HG03159 (cell line): ENCODE data around the gene SIL1.
"Not testable (repeated sequence)": the region's sequence is repeated elsewhere in the genome, so short reads cannot be mapped to it uniquely, and the experiment has no call there.

Source experiments
- ATAC-seq: cut with Tn5 transposase; IDR thresholded peaks from one replicate; pipeline ENCODE4 v1.9.1; 2021; ENCODE audit warnings: mild to moderate bottlenecking, moderate library complexity; ENCODE audit not compliant: unreplicated experiment

Gene SIL1

GRCh38 chr5:139177809-139178588 is 20.2 kb downstream of the SIL1 start:
- ATAC-seq: no peak

- not testable (repeated sequence) for ATAC-seq
Observed at GRCh38 chr5:139177281-139177680, 20.9 kb downstream of the SIL1 start.

GRCh38 chr5:139174382-139174781 is 23.8 kb downstream of the SIL1 start:
- ATAC-seq: not testable (repeated sequence)

GRCh38 chr5:139171779-139172404 is 26.3 kb downstream of the SIL1 start:
- no peak for ATAC-seq

- no peak for ATAC-seq
Observed at GRCh38 chr5:139167952-139168720, 30.0 kb downstream of the SIL1 start.

- ATAC-seq: no peak
Observed at GRCh38 chr5:139167533-139167932, 30.6 kb downstream of the SIL1 start.

- ATAC-seq: no peak
Observed at GRCh38 chr5:139167063-139167462, 31.1 kb downstream of the SIL1 start.

GRCh38 chr5:139164897-139165296 is 33.3 kb downstream of the SIL1 start:
- not testable (repeated sequence) for ATAC-seq

GRCh38 chr5:139164020-139164419 is 34.1 kb downstream of the SIL1 start:
- no peak for ATAC-seq

- ATAC-seq: no peak
Observed at GRCh38 chr5:139162448-139162847, 35.7 kb downstream of the SIL1 start.

GRCh38 chr5:139158791-139159190 is 39.4 kb downstream of the SIL1 start:
- no peak for ATAC-seq

GRCh38 chr5:139157556-139157955 is 40.6 kb downstream of the SIL1 start:
- no peak for ATAC-seq

GRCh38 chr5:139156814-139157213 is 41.4 kb downstream of the SIL1 start:
- ATAC-seq: no peak

GRCh38 chr5:139155333-139155732 is 42.8 kb downstream of the SIL1 start:
- no peak for ATAC-seq

- no peak for ATAC-seq
Observed at GRCh38 chr5:139151902-139152301, 46.3 kb downstream of the SIL1 start.

- ATAC-seq: no peak
Observed at GRCh38 chr5:139150367-139150999, 47.7 kb downstream of the SIL1 start.

- ATAC-seq: no peak
Observed at GRCh38 chr5:139149477-139150199, 48.5 kb downstream of the SIL1 start.

GRCh38 chr5:139148986-139149385 is 49.2 kb downstream of the SIL1 start:
- ATAC-seq: no peak

GRCh38 chr5:139148306-139148705 is 49.9 kb downstream of the SIL1 start:
- no peak for ATAC-seq

- no peak for ATAC-seq
Observed at GRCh38 chr5:139147483-139148087, 50.6 kb downstream of the SIL1 start.
